Parietal lobe (tissue), 2 donors: ENCODE results near the gene HS3ST1. TPM values are rescaled to one million over a fixed set of nuclear protein-coding genes. Genes with fewer than 3 reads are reported as not detected.

ENCODE experiments used
- small RNA-seq: library from RNA; depleted of rRNA; stranded (forward); fragments of <200 nt; gene quantifications from one replicate; pipeline ENCODE3, GENCODE V24; 2014; ENCODE audit warnings: low replicate concordance
- total RNA-seq: library from RNA; depleted of rRNA; stranded (reverse); fragments of >200 nt; gene quantifications from one replicate; pipeline ENCODE4 v1.2.3, GENCODE V29; 2014

The HS3ST1 gene
- total RNA-seq: 10.0 TPM

DNA sequence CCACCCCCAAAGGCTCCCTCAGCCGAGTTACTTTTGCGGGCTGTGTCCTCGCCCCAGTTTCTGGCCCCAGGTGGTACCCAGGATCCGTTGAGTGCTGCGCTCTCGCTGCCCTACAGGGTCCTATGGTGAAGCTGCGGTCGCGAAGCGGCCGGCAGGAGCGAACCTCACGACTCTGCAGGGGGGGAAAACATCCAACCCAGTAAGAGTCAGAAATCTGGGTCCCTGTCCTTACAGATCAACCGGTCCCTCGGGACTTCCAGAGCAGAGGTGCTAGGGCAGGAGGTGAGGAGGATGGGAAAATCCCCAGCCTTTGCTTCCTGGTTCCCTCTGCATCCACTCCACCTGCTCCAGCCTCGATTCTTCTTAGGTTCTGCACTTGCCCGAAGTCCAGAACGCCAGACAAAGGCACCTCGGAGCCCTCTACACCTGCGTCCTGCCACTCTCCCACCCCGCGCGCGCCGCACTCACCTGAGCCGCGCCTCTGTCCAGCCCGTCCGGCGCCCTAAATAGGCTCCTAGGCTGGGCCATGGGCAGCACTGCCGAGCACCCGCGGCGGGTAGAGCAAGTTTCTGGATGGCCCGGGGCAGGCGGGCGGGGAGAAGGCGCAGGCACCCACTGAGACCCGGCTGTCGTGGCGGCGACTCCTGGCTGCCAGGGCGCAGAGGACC is at the start of gene HS3ST1:
Gene HS3ST1, minus strand, starts transcription at position 664 of the 668 bp plus-strand sequence. CDS start 28,889 bp downstream, outside the sequence.

Small RNA genes within 50 kb of the gene (small RNA-seq; reads per million reads assigned to genes)
- gene MIR572: not detected
- gene RNA5SP156: not detected
